Bronchial epithelial cell (primary cell): Measurements from ENCODE around the gene SIL1. TPM values are rescaled to one million over a fixed set of nuclear protein-coding genes. Genes with fewer than 3 reads are reported as not detected.
A peak's percentile ranks its signal among the peaks of the same experiment; 100 is the strongest.

Source experiments
- DNase-seq: peaks from one replicate; pipeline ENCODE4 v3.0.0-alpha.2; 2010; ENCODE audit warnings: low read depth
- FAIRE-seq: peaks from 2 replicates; lab custom pipeline; 2011; peaks lifted over from hg19 to GRCh38; lab: Jason Lieb, UNC
- H3K27me3 ChIP-seq: 2 replicates; pipeline ENCODE4 v1.5.1; 2011; ENCODE audit warnings: low read length; ENCODE audit not compliant: control insufficient read depth, insufficient read depth
- H3K36me3 ChIP-seq: 2 replicates; pipeline ENCODE4 v1.5.1; 2011; ENCODE audit warnings: low read length; ENCODE audit not compliant: control insufficient read depth, insufficient read depth
- H3K4me3 ChIP-seq: 2 replicates; pipeline ENCODE4 v1.5.1; 2011; ENCODE audit warnings: mild to moderate bottlenecking, low read depth, low read length, control low read depth
- total RNA-seq: library from RNA; depleted of rRNA; stranded (reverse); fragments of >200 nt; gene quantifications from 2 replicates; pipeline ENCODE4 v1.2.1, GENCODE V29; 2014
- TF ChIP-seq, protein P1 (sequence below): IDR thresholded peaks from 2 replicates; pipeline ENCODE4 v1.5.1; 2011; ENCODE audit warnings: mild to moderate bottlenecking, moderate library complexity, low read length, control low read depth, inconsistent platforms; ENCODE audit not compliant: insufficient read depth, severe bottlenecking

Gene SIL1
- total RNA-seq, 1 donor from 2014 or later: 85.3 TPM

DNA sequence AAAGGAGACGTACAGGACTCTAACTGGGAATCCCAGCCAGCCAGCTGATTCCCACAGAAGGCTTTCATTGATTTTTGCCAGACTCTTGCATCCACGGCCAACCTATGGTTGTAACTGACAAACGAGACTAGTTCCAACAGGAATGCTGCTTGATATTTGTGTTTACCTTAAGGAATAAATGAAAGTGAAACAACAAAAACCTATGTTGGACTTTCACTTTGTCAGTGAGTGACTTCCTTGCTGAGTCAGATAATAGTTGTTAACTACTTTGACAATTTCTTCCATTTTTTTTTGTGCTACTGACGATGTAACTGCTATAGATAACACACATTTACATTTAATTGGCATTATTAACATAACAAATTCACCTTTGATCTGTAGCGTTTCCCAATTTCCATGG lies 259.6 kb downstream of the SIL1 start:
- DNase-seq: no peak
- TF ChIP-seq, protein P1, sequence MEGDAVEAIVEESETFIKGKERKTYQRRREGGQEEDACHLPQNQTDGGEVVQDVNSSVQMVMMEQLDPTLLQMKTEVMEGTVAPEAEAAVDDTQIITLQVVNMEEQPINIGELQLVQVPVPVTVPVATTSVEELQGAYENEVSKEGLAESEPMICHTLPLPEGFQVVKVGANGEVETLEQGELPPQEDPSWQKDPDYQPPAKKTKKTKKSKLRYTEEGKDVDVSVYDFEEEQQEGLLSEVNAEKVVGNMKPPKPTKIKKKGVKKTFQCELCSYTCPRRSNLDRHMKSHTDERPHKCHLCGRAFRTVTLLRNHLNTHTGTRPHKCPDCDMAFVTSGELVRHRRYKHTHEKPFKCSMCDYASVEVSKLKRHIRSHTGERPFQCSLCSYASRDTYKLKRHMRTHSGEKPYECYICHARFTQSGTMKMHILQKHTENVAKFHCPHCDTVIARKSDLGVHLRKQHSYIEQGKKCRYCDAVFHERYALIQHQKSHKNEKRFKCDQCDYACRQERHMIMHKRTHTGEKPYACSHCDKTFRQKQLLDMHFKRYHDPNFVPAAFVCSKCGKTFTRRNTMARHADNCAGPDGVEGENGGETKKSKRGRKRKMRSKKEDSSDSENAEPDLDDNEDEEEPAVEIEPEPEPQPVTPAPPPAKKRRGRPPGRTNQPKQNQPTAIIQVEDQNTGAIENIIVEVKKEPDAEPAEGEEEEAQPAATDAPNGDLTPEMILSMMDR: no peak
- Histone ChIP-seq H3K27me3 (no peaks in the 10 kb centered on the region), H3K4me3 (no peak overlapping the region), H3K36me3 (peaks cover under 1% of the 10 kb centered on the region)
- FAIRE-seq: no peak

DNA sequence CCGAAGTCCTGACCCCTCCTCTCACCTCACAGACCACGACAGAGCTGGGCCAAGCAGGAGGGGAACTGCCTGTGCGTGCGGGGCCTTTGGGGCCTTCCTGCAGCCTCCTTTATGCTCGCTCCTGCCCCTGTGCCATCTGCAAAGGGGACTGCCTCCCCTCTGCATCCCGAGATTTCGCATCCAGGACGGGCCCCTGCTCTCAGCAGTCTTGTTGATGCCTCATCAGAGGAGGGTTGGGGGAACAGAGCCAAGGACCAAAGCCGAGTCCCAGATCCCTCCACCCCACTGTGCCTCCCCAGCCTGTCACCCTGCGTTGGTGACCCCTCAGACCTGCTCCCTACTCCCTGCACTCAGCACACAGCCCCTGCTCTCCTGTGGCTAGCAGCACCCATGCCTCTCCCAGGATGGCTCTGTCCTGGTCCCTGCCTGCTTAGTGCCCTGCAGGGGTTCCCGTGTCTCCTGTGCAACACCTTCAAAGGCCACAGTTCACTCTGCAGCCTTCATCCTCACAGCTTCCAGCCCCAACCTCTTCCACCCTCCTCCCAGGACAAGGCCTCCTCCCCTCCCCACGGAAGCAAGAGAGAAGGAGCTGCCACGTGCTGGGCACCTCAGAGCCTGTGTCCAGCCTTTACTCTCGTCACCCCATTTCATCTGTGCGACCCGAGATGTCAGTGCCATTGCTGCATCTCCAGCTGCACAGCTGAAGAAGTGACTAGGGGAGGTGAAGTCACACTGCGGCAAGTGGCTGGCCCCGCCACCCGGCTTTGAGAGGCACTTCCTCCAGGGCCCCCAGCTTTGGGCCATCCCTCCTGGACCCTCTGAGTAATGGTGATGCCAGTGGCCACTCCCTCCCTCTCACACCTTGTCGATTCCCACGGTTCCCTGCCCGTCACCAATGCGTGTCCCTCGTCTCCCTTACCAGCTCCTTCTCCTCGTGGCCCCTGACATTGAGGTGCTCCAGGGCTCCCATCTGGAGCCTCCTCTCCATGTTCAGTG lies 260.5 kb downstream of the SIL1 start:
- H3K36me3 ChIP-seq: peaks cover 5% of the 10 kb centered on the region
- TF ChIP-seq, protein P1: no peak
- no peak for DNase-seq
- no peaks in the 10 kb centered on the region for H3K27me3 ChIP-seq
- FAIRE-seq: no peak
- H3K4me3 ChIP-seq: no peak overlapping the region

DNA sequence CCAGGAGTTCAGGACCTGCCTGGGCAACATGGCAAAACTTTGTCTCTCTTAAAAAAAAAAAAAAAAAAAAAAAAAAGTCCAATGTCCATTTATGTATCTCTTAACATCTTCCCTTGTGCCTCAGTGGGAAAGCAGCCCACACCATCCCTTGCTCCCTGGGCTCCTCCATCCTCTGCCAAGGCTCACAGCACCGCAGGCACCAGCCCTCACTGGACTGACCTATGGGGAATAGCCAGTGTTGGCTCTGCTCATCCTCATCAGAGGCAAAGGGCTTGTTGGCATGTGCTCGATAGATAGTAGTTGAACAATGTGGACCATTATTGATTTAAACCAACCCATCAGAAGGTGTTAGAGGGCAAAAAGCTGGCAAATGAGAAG lies 261.2 kb downstream of the SIL1 start:
- Histone ChIP-seq H3K27me3 (no peaks in the 10 kb centered on the region), H3K36me3 (peaks cover 12% of the 10 kb centered on the region), H3K4me3 (no peak overlapping the region)
- TF ChIP-seq, protein P1: no peak
- FAIRE-seq (no peak), DNase-seq (no peak)

DNA sequence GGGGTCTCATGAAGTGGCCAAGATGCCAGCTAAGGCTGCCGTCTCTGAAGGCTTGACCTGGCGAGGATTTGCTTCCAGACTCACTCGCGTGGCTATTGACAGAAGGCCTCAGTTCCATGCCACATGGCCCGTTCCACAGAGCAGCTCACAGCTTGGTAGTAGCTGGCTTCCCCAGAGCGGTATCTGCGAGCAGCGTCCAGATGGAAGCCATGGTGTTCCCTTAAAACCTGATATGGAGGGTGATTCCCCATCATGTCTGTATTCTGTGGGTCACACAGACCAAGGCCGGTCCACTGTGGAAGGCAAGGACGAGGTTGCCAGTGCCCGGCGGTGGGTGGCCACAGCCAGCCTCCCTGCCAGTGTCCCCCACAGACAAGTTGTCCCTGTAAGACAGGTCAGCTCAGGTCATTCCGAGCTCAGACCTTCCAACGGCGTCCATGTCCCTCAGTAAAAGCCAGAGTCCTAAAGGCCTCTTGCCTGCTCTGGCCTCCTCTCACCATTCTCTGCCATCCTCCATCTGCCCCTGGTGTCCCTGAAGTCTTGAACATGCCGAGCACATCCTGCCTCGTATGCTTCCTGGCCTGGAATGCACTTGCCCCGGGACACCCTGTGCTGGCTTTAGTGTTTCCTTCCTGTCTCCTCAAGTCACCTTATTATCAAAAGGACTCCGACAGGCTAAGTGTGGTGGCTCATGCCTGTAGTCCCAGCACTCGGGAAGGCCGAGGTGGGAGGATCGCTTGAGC lies 261.8 kb downstream of the SIL1 start:
- DNase-seq (no peak), FAIRE-seq (no peak)
- no peaks in the 10 kb centered on the region for H3K27me3 ChIP-seq
- TF ChIP-seq, protein P1: no peak
- H3K36me3 ChIP-seq: peaks cover 14% of the 10 kb centered on the region
- no peak overlapping the region for H3K4me3 ChIP-seq

DNA sequence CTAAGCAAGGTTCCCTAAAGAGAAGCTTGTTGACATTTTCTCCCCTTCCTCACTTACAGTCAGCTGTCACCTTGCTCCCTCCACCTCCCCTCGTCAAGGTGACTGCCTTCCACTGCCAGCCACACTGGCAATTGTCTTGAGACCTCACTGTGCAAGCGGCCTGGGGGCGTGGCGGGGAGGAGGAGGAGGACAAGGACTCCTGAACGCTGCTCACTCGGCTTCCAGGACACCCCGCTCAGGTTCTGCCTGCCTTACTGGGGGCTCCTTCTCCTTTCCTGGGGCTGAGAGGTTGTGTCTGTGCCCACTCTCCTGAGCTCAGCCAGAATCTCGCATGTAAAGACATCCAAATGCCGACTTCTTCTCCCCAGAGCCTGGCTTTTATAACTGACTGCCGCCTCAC lies 262.7 kb downstream of the SIL1 start:
- DNase-seq (no peak), FAIRE-seq (peak; percentile 91)
- TF ChIP-seq, protein P1: no peak
- H3K4me3 ChIP-seq: no peak overlapping the region
- H3K36me3 ChIP-seq: peaks cover 23% of the 10 kb centered on the region
- H3K27me3 ChIP-seq: no peaks in the 10 kb centered on the region
